Measurements from ENCODE around the gene KRT25.

- TF ChIP-seq GATA2 (IDR thresholded peaks at IDR 0.05; ENCODE audit: low read depth, low read length), result no peak
- TF ChIP-seq GATA3 (IDR thresholded peaks at IDR 0.05; ENCODE audit: low read depth, low read length), result no peak
Observed at GRCh38 chr17:40791111-40791510, 36.0 kb upstream of the KRT25 start.

All from SH-SY5Y (cell line).